WTC11 (cell line): ENCODE measurements around the gene DNAJC9. TPM values are rescaled to one million over a fixed set of nuclear protein-coding genes. Genes with fewer than 3 reads are reported as not detected.

Experiments used
- ATAC-seq: fragments of 200-7000 bp; cut with Tn5 transposase; 2 replicates; pipeline ENCODE4 v1.10.0; 2021; ENCODE audit warnings: mild to moderate bottlenecking, moderate library complexity
- CTCF ChIA-PET: fragments of 300-600 bp; sonication (Branson Sonifier 250); formaldehyde crosslinking; loops from one replicate; lab custom pipeline; 2021; ENCODE audit warnings: antibody characterized with exemption; lab: Charles Lee
- POLR2A ChIA-PET: fragments of 350-600 bp; sonication (Branson Sonifier 250); formaldehyde crosslinking; loops from one replicate; lab custom pipeline; 2021; ENCODE audit warnings: antibody characterized with exemption; lab: Charles Lee
- DNase-seq: peaks from one replicate; pipeline ENCODE4 v3.0.0; 2021; ENCODE audit warnings: low spot score
- H3K27ac Mint-ChIP-seq: 2 replicates; pipeline ENCODE4 v1.8.0; 2021; ENCODE audit warnings: mixed read lengths
- H3K27me3 Mint-ChIP-seq: 2 replicates; pipeline ENCODE4 v1.8.0; 2021; ENCODE audit warnings: low read depth, mild to moderate bottlenecking, moderate library complexity, mixed read lengths
- H3K36me3 Mint-ChIP-seq: 2 replicates; pipeline ENCODE4 v1.8.0; 2021; ENCODE audit warnings: mixed read lengths
- H3K4me1 Mint-ChIP-seq: 2 replicates; pipeline ENCODE4 v1.8.0; 2022; ENCODE audit warnings: mixed read lengths
- H3K4me3 Mint-ChIP-seq: 2 replicates; pipeline ENCODE4 v1.8.0; 2021; ENCODE audit warnings: mild to moderate bottlenecking, moderate library complexity, mixed read lengths
- H3K9me3 Mint-ChIP-seq: 2 replicates; pipeline ENCODE4 v1.8.0; 2021; ENCODE audit warnings: mixed read lengths
- ATF6 ChIP-seq: sonication (generic); formaldehyde crosslinking; IDR thresholded peaks from 2 replicates; pipeline ENCODE4 v1.8.1; 2023; ENCODE audit warnings: mild to moderate bottlenecking, missing genetic modification reagents
- GRHL2 ChIP-seq: fragments of 250-450 bp; sonication (Bioruptor Pico); IDR thresholded peaks from 2 replicates; pipeline ENCODE4 v1.8.0; 2022; ENCODE audit warnings: mild to moderate bottlenecking, moderate library complexity; ENCODE audit not compliant: insufficient replicate concordance, severe bottlenecking
- GTF2I ChIP-seq: fragments of 250-450 bp; sonication (Bioruptor Pico); conservative IDR thresholded peaks from 2 replicates; pipeline ENCODE4 v1.4.0; 2021; ENCODE audit warnings: mild to moderate bottlenecking
- IRF1 ChIP-seq: sonication (generic); formaldehyde crosslinking; IDR thresholded peaks from 2 replicates; pipeline ENCODE4 v1.8.0; 2023; ENCODE audit warnings: missing genetic modification reagents
- NFE2L1 ChIP-seq: sonication (generic); formaldehyde crosslinking; IDR thresholded peaks from 2 replicates; pipeline ENCODE4 v1.8.1; 2023; ENCODE audit warnings: missing genetic modification reagents
- SMAD3 ChIP-seq: sonication (generic); formaldehyde crosslinking; IDR thresholded peaks from 2 replicates; pipeline ENCODE4 v1.8.0; 2022; ENCODE audit warnings: missing genetic modification reagents, mild to moderate bottlenecking, borderline replicate concordance
- SP1 ChIP-seq: sonication (generic); formaldehyde crosslinking; conservative IDR thresholded peaks from 2 replicates; pipeline ENCODE4 v1.8.1; 2022; ENCODE audit warnings: missing genetic modification reagents
- STAT6 ChIP-seq: sonication (generic); formaldehyde crosslinking; conservative IDR thresholded peaks from 2 replicates; pipeline ENCODE4 v1.8.1; 2023; ENCODE audit warnings: mild to moderate bottlenecking, low read depth, missing genetic modification reagents, moderate library complexity
- TP53 ChIP-seq: sonication (generic); formaldehyde crosslinking; IDR thresholded peaks from 2 replicates; pipeline ENCODE4 v1.8.1; 2023; ENCODE audit warnings: mild to moderate bottlenecking, missing genetic modification reagents
- ZBTB21 ChIP-seq: sonication (generic); formaldehyde crosslinking; IDR thresholded peaks from 2 replicates; pipeline ENCODE4 v1.8.1; 2023; ENCODE audit warnings: mild to moderate bottlenecking, missing genetic modification reagents, borderline replicate concordance
- total RNA-seq: library from RNA; stranded (reverse); gene quantifications from 3 replicates; pipeline ENCODE4 v1.2.3, GENCODE V29; 2021
- TF ChIP-seq, protein P1 (sequence below): sonication (generic); formaldehyde crosslinking; IDR thresholded peaks from 2 replicates; pipeline ENCODE4 v1.8.1; 2022; ENCODE audit warnings: mild to moderate bottlenecking, missing genetic modification reagents, moderate library complexity, borderline replicate concordance
- TF ChIP-seq, protein P2 (sequence below): sonication (generic); formaldehyde crosslinking; IDR thresholded peaks from 2 replicates; pipeline ENCODE4 v1.8.0; 2022; ENCODE audit warnings: missing genetic modification reagents
- TF ChIP-seq, protein P3 (sequence below): sonication (generic); formaldehyde crosslinking; IDR thresholded peaks from 2 replicates; pipeline ENCODE4 v1.8.0; 2023; ENCODE audit warnings: mild to moderate bottlenecking, missing genetic modification reagents

The DNAJC9 gene
- total RNA-seq, 1 experiment from 2014 or later: 32.4 TPM

- Mint-ChIP-seq H3K4me1 (no peaks in the 10 kb centered on the region), H3K36me3 (peaks cover 3% of the 10 kb centered on the region; the same call in 1 of the 2 replicates), H3K27ac (no peak overlapping the region), H3K27me3 (no peaks in the 10 kb centered on the region), H3K9me3 (no peaks in the 10 kb centered on the region), H3K4me3 (no peak overlapping the region)
- DNase-seq (no peak), ATAC-seq (no peak)
- CTCF ChIA-PET: no interaction called here
- POLR2A ChIA-PET: no interaction called here
- no peak for TF ChIP-seq SMAD3
- no peak for TF ChIP-seq TP53
- TF ChIP-seq SP1 (CRISPR knock-in tag): no peak
Observed at GRCh38 chr10:73226663-73227062, 20.4 kb downstream of the DNAJC9 start.

DNA sequence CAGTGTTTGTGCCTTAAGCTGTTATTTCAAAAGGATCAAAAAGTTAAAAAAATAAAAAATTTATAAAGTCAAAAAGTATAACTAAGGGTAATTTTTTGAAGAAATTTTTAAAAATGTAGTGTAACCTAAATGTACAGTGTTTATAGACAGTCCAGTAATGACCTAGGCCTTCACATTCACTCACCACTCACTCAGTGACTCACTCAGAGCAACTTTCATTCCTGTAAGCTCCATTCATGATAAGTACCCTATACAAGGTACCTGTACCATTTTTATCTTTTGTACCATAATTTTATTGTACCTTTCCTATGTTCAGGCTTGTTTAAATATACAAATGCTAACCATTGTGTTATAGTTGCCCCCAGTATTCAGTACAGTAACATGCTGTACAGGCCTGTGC is 21.5 kb downstream of the DNAJC9 start:
- Mint-ChIP-seq H3K4me3 (no peak overlapping the region), H3K36me3 (peaks cover 3% of the 10 kb centered on the region; the same call in 1 of the 2 replicates), H3K9me3 (no peaks in the 10 kb centered on the region), H3K27ac (no peak overlapping the region)
- ATAC-seq (no peak), DNase-seq (no peak)
- TF ChIP-seq, protein P1, sequence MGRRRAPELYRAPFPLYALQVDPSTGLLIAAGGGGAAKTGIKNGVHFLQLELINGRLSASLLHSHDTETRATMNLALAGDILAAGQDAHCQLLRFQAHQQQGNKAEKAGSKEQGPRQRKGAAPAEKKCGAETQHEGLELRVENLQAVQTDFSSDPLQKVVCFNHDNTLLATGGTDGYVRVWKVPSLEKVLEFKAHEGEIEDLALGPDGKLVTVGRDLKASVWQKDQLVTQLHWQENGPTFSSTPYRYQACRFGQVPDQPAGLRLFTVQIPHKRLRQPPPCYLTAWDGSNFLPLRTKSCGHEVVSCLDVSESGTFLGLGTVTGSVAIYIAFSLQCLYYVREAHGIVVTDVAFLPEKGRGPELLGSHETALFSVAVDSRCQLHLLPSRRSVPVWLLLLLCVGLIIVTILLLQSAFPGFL (CRISPR knock-in tag): no peak
- no peak for TF ChIP-seq SMAD3
- no peak for TF ChIP-seq ATF6 (CRISPR knock-in tag)
- TF ChIP-seq ZBTB21 (CRISPR knock-in tag): no peak
- no peak for TF ChIP-seq GRHL2 (CRISPR knock-in tag)
- TF ChIP-seq NFE2L1: no peak
- no peak for TF ChIP-seq GTF2I (CRISPR knock-in tag)
- TF ChIP-seq, all 79 proteins: peak for 0
- POLR2A ChIA-PET: no interaction called here
- CTCF ChIA-PET: no interaction called here
- no peaks in the 10 kb centered on the region for H3K27me3 Mint-ChIP-seq
- H3K4me1 Mint-ChIP-seq: no peaks in the 10 kb centered on the region

GRCh38 chr10:73220989-73221388 is 26.1 kb downstream of the DNAJC9 start:
- TF ChIP-seq, protein P2, sequence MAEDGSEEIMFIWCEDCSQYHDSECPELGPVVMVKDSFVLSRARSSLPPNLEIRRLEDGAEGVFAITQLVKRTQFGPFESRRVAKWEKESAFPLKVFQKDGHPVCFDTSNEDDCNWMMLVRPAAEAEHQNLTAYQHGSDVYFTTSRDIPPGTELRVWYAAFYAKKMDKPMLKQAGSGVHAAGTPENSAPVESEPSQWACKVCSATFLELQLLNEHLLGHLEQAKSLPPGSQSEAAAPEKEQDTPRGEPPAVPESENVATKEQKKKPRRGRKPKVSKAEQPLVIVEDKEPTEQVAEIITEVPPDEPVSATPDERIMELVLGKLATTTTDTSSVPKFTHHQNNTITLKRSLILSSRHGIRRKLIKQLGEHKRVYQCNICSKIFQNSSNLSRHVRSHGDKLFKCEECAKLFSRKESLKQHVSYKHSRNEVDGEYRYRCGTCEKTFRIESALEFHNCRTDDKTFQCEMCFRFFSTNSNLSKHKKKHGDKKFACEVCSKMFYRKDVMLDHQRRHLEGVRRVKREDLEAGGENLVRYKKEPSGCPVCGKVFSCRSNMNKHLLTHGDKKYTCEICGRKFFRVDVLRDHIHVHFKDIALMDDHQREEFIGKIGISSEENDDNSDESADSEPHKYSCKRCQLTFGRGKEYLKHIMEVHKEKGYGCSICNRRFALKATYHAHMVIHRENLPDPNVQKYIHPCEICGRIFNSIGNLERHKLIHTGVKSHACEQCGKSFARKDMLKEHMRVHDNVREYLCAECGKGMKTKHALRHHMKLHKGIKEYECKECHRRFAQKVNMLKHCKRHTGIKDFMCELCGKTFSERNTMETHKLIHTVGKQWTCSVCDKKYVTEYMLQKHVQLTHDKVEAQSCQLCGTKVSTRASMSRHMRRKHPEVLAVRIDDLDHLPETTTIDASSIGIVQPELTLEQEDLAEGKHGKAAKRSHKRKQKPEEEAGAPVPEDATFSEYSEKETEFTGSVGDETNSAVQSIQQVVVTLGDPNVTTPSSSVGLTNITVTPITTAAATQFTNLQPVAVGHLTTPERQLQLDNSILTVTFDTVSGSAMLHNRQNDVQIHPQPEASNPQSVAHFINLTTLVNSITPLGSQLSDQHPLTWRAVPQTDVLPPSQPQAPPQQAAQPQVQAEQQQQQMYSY (CRISPR knock-in tag): no peak
- TF ChIP-seq, protein P3, sequence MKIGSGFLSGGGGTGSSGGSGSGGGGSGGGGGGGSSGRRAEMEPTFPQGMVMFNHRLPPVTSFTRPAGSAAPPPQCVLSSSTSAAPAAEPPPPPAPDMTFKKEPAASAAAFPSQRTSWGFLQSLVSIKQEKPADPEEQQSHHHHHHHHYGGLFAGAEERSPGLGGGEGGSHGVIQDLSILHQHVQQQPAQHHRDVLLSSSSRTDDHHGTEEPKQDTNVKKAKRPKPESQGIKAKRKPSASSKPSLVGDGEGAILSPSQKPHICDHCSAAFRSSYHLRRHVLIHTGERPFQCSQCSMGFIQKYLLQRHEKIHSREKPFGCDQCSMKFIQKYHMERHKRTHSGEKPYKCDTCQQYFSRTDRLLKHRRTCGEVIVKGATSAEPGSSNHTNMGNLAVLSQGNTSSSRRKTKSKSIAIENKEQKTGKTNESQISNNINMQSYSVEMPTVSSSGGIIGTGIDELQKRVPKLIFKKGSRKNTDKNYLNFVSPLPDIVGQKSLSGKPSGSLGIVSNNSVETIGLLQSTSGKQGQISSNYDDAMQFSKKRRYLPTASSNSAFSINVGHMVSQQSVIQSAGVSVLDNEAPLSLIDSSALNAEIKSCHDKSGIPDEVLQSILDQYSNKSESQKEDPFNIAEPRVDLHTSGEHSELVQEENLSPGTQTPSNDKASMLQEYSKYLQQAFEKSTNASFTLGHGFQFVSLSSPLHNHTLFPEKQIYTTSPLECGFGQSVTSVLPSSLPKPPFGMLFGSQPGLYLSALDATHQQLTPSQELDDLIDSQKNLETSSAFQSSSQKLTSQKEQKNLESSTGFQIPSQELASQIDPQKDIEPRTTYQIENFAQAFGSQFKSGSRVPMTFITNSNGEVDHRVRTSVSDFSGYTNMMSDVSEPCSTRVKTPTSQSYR (CRISPR knock-in tag): no peak
- TF ChIP-seq IRF1 (CRISPR knock-in tag): no peak
- no peak for TF ChIP-seq STAT6 (CRISPR knock-in tag)
- TF ChIP-seq SP1 (CRISPR knock-in tag): no peak
- TF ChIP-seq, all 79 proteins: peak for 0
- Mint-ChIP-seq H3K4me1 (no peaks in the 10 kb centered on the region), H3K27ac (no peak overlapping the region), H3K9me3 (no peaks in the 10 kb centered on the region), H3K27me3 (no peaks in the 10 kb centered on the region), H3K36me3 (0 out of 2 replicates have a peak, but pooled peaks cover 3% of the 10 kb centered on the region), H3K4me3 (no peak overlapping the region)
- DNase-seq (no peak), ATAC-seq (no peak)
- ChIA-PET CTCF (no interaction called here), POLR2A (no interaction called here)
